Activated gamma-delta T cell (primary cell): ENCODE measurements around the gene AKR1D1.
"Not testable (repeated sequence)": the region's sequence is repeated elsewhere in the genome, so short reads cannot be mapped to it uniquely, and the experiment has no call there.

ENCODE experiments used
- DNase-seq: peaks from one replicate; lab custom pipeline; 2025; lab: John Stamatoyannopoulos, UW

AKR1D1 gene

GRCh38 chr7:138074121-138074520, 2.1 kb upstream of the AKR1D1 start:
- no peak for DNase-seq

- DNase-seq = no peak
These were observed 1.7 kb upstream of the AKR1D1 start for GRCh38 chr7:138074540-138074939.

- DNase-seq = no peak
These were observed 909 bp upstream of the AKR1D1 start for GRCh38 chr7:138075350-138075749.

- not testable (repeated sequence) for DNase-seq
These were observed 473 bp upstream of the AKR1D1 start for GRCh38 chr7:138075786-138076185.

GRCh38 chr7:138077809-138078208, 1.6 kb downstream of the AKR1D1 start:
- no peak for DNase-seq

- DNase-seq = no peak
These were observed 2.9 kb downstream of the AKR1D1 start for GRCh38 chr7:138079137-138079536.

GRCh38 chr7:138081868-138082267, 5.6 kb downstream of the AKR1D1 start:
- DNase-seq = no peak

GRCh38 chr7:138083859-138084258, 7.6 kb downstream of the AKR1D1 start:
- no peak for DNase-seq

- DNase-seq = no peak
These were observed 10.5 kb downstream of the AKR1D1 start for GRCh38 chr7:138086563-138087270.

GRCh38 chr7:138089080-138089901, 13.0 kb downstream of the AKR1D1 start:
- DNase-seq = no peak

GRCh38 chr7:138091032-138091431, 14.8 kb downstream of the AKR1D1 start:
- DNase-seq = no peak

GRCh38 chr7:138091840-138092239, 15.6 kb downstream of the AKR1D1 start:
- DNase-seq = not testable (repeated sequence)

GRCh38 chr7:138092486-138093028, 16.3 kb downstream of the AKR1D1 start:
- no peak for DNase-seq

GRCh38 chr7:138095972-138096935, 20.0 kb downstream of the AKR1D1 start:
- no peak for DNase-seq

GRCh38 chr7:138097064-138097741, 20.9 kb downstream of the AKR1D1 start:
- no peak for DNase-seq

GRCh38 chr7:138099813-138100212, 23.6 kb downstream of the AKR1D1 start:
- no peak for DNase-seq

- no peak for DNase-seq
These were observed 29.0 kb downstream of the AKR1D1 start for GRCh38 chr7:138105221-138105620.

- DNase-seq = no peak
These were observed 38.8 kb downstream of the AKR1D1 start for GRCh38 chr7:138115047-138115446.

GRCh38 chr7:138116141-138116540, 39.9 kb downstream of the AKR1D1 start:
- no peak for DNase-seq

GRCh38 chr7:138116892-138117291, 40.6 kb downstream of the AKR1D1 start:
- DNase-seq = no peak

GRCh38 chr7:138120140-138120827, 44.0 kb downstream of the AKR1D1 start:
- no peak for DNase-seq
